Measurements from ENCODE around the gene CPE.

The CPE gene

GRCh38 chr4:165518024-165518616, 139.3 kb downstream of the CPE start:
- Mint-ChIP-seq H3K27ac (no peak overlapping the region), H3K36me3 (no peaks in the 10 kb centered on the region), H3K4me1 (no peaks in the 10 kb centered on the region), H3K4me3 (no peak overlapping the region), H3K9me3 (no peaks in the 10 kb centered on the region)
- no peak for ATAC-seq
- no peak for DNase-seq (ENCODE audit: low spot score in 2 of 2)

GRCh38 chr4:165518686-165519085, 139.9 kb downstream of the CPE start:
- no peak overlapping the region for H3K27ac Mint-ChIP-seq

GRCh38 chr4:165519591-165519990, 140.8 kb downstream of the CPE start:
- no peak overlapping the region for H3K27ac Mint-ChIP-seq
- ATAC-seq (no peak), DNase-seq (ENCODE audit: low spot score in 2 of 2) (no peak)
- no peaks in the 10 kb centered on the region for H3K9me3 Mint-ChIP-seq
- H3K4me3 Mint-ChIP-seq: no peak overlapping the region
- no peaks in the 10 kb centered on the region for H3K4me1 Mint-ChIP-seq
- no peaks in the 10 kb centered on the region for H3K36me3 Mint-ChIP-seq

More at GRCh38 chr4:165518686-165519085, 139.9 kb downstream of the CPE start:
- DNase-seq (ENCODE audit: low spot score in 2 of 2) (no peak), ATAC-seq (no peak)
- H3K4me3 Mint-ChIP-seq: no peak overlapping the region
- no peaks in the 10 kb centered on the region for H3K9me3 Mint-ChIP-seq
- no peaks in the 10 kb centered on the region for H3K4me1 Mint-ChIP-seq
- H3K36me3 Mint-ChIP-seq: no peaks in the 10 kb centered on the region

GRCh38 chr4:165520086-165520485, 141.3 kb downstream of the CPE start:
- Mint-ChIP-seq H3K4me3 (no peak overlapping the region), H3K27ac (no peak overlapping the region), H3K9me3 (no peaks in the 10 kb centered on the region), H3K36me3 (no peaks in the 10 kb centered on the region), H3K4me1 (no peaks in the 10 kb centered on the region)
- DNase-seq (ENCODE audit: low spot score in 2 of 2) (no peak), ATAC-seq (no peak)

- H3K4me3 Mint-ChIP-seq: no peak overlapping the region
- H3K9me3 Mint-ChIP-seq: no peaks in the 10 kb centered on the region
Measured at GRCh38 chr4:165522050-165522449, 143.2 kb downstream of the CPE start.

GRCh38 chr4:165524532-165525190, 145.9 kb downstream of the CPE start:
- Mint-ChIP-seq H3K9me3 (no peaks in the 10 kb centered on the region), H3K27ac (no peak overlapping the region), H3K4me3 (no peak overlapping the region), H3K4me1 (no peaks in the 10 kb centered on the region), H3K36me3 (no peaks in the 10 kb centered on the region)
- ATAC-seq: no peak
- no peak for DNase-seq (ENCODE audit: low spot score in 2 of 2)

More at GRCh38 chr4:165522050-165522449, 143.2 kb downstream of the CPE start:
- Mint-ChIP-seq H3K27ac (no peak overlapping the region), H3K4me1 (no peaks in the 10 kb centered on the region), H3K36me3 (no peaks in the 10 kb centered on the region)
- DNase-seq (ENCODE audit: low spot score in 2 of 2): no peak
- no peak for ATAC-seq

GRCh38 chr4:165532976-165533375, 154.2 kb downstream of the CPE start:
- ATAC-seq (no peak), DNase-seq (ENCODE audit: low spot score in 2 of 2) (no peak)
- H3K4me3 Mint-ChIP-seq: no peak overlapping the region
- no peaks in the 10 kb centered on the region for H3K9me3 Mint-ChIP-seq
- no peaks in the 10 kb centered on the region for H3K4me1 Mint-ChIP-seq
- no peak overlapping the region for H3K27ac Mint-ChIP-seq
- no peaks in the 10 kb centered on the region for H3K36me3 Mint-ChIP-seq

GRCh38 chr4:165537028-165537648, 158.3 kb downstream of the CPE start:
- ATAC-seq (no peak), DNase-seq (ENCODE audit: low spot score in 2 of 2) (no peak)
- Mint-ChIP-seq H3K27ac (no peak overlapping the region), H3K4me1 (no peaks in the 10 kb centered on the region), H3K36me3 (no peaks in the 10 kb centered on the region), H3K4me3 (no peak overlapping the region), H3K9me3 (no peaks in the 10 kb centered on the region)

- peak; percentile 8 for ATAC-seq
Measured at GRCh38 chr4:165539801-165540200, 161.0 kb downstream of the CPE start.

GRCh38 chr4:165540206-165540830, 161.5 kb downstream of the CPE start:
- ATAC-seq: peak; percentile 51
- Mint-ChIP-seq H3K4me3 (no peak overlapping the region), H3K4me1 (no peaks in the 10 kb centered on the region), H3K9me3 (no peaks in the 10 kb centered on the region), H3K27ac (no peak overlapping the region), H3K36me3 (no peaks in the 10 kb centered on the region)
- no peak for DNase-seq (ENCODE audit: low spot score in 2 of 2)

More at GRCh38 chr4:165539801-165540200, 161.0 kb downstream of the CPE start:
- no peak for DNase-seq (ENCODE audit: low spot score in 2 of 2)
- Mint-ChIP-seq H3K4me3 (no peak overlapping the region), H3K27ac (no peak overlapping the region), H3K4me1 (no peaks in the 10 kb centered on the region), H3K9me3 (no peaks in the 10 kb centered on the region), H3K36me3 (no peaks in the 10 kb centered on the region)

- no peaks in the 10 kb centered on the region for H3K4me1 Mint-ChIP-seq
- no peaks in the 10 kb centered on the region for H3K9me3 Mint-ChIP-seq
- no peaks in the 10 kb centered on the region for H3K36me3 Mint-ChIP-seq
- no peak overlapping the region for H3K4me3 Mint-ChIP-seq
- no peak overlapping the region for H3K27ac Mint-ChIP-seq
- peak; percentile 57 for ATAC-seq
- DNase-seq (ENCODE audit: low spot score in 2 of 2): no peak
Measured at GRCh38 chr4:165541851-165542459, 163.1 kb downstream of the CPE start.

GRCh38 chr4:165542476-165542875, 163.7 kb downstream of the CPE start:
- Mint-ChIP-seq H3K4me3 (no peak overlapping the region), H3K9me3 (no peaks in the 10 kb centered on the region), H3K4me1 (peaks cover 2% of the 10 kb centered on the region), H3K36me3 (no peaks in the 10 kb centered on the region), H3K27ac (no peak overlapping the region)
- no peak for DNase-seq (ENCODE audit: low spot score in 2 of 2)
- no peak for ATAC-seq

Data from stimulated activated effector memory CD8-positive, alpha-beta T cell treated with anti-CD3 and anti-CD28 coated beads, Interleukin-12 subunit alpha, Interleukin-12 subunit beta, amount 100 ng/mL, for 72 hours (primary cell).